Right lobe of liver (tissue), 4 donors: ENCODE data around the gene KCMF1.

Experiments
- POLR2A ChIP-seq: fragments of 450-650 bp; IDR thresholded peaks from one replicate; pipeline ENCODE4 v1.6.1; 2017; ENCODE audit warnings: antibody characterized with exemption, mild to moderate bottlenecking
- TF ChIP-seq, protein P1 (sequence below), 4 donors: fragments of 200-600 bp in 3 of 4; fragments of 450-650 bp in 1 of 4; IDR thresholded peaks; one replicate each; pipeline versions ENCODE4 v1.5.1 to v1.8.0; 2016 to 2022; ENCODE audit warnings: antibody characterized with exemption in 4 of 4, mild to moderate bottlenecking in 2 of 4
- donor health status: DM: no; HTN: no; CAD: no.
- donor health status: DM: no; HTN: no; CAD: no.
- donor health status: DM: no; HTN: yes; CAD: no.

DNA sequence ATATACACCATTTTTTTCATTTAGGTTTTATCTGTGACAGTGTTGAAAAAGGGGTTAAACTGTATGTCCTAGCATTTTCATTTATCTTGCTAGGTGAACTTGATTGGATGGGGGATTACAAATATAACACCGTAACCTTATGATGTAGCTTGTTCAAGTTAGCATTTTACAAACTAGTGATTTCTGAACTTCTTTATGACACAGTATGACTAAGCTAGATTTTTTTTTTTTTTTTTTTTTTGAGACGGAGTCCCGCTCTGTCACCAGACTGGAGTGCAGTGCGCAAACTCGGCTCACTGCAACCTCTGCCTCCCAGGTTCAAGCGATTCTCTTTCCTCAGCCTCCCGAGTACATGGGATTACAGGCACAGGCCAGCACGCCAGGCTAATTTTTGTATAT is 47.1 kb downstream of the KCMF1 start:
- TF ChIP-seq, protein P1, sequence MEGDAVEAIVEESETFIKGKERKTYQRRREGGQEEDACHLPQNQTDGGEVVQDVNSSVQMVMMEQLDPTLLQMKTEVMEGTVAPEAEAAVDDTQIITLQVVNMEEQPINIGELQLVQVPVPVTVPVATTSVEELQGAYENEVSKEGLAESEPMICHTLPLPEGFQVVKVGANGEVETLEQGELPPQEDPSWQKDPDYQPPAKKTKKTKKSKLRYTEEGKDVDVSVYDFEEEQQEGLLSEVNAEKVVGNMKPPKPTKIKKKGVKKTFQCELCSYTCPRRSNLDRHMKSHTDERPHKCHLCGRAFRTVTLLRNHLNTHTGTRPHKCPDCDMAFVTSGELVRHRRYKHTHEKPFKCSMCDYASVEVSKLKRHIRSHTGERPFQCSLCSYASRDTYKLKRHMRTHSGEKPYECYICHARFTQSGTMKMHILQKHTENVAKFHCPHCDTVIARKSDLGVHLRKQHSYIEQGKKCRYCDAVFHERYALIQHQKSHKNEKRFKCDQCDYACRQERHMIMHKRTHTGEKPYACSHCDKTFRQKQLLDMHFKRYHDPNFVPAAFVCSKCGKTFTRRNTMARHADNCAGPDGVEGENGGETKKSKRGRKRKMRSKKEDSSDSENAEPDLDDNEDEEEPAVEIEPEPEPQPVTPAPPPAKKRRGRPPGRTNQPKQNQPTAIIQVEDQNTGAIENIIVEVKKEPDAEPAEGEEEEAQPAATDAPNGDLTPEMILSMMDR (IDR thresholded peaks at IDR 0.05), result no peak
- TF ChIP-seq POLR2A, result no peak
